Frontal cortex (tissue), 4 donors: Measurements from ENCODE around the gene FKBP9. TPM values are rescaled to one million over a fixed set of nuclear protein-coding genes. Genes with fewer than 3 reads are reported as not detected.
A peak's percentile ranks its signal among the peaks of the same experiment; 100 is the strongest.
"Not testable (repeated sequence)": the region's sequence is repeated elsewhere in the genome, so short reads cannot be mapped to it uniquely, and the experiment has no call there.

Source experiments
- DNase-seq, 2 donors: peaks; one replicate each; pipeline ENCODE4 v3.0.0; 2012; ENCODE audit warnings: low spot score in 2 of 2
- FAIRE-seq: peaks from 2 replicates; lab custom pipeline; 2012; peaks lifted over from hg19 to GRCh38; lab: Jason Lieb, UNC
- total RNA-seq: library from RNA; depleted of rRNA; stranded (reverse); fragments of >200 nt; gene quantifications from one replicate; pipeline ENCODE4 v1.2.3, GENCODE V29; 2014
- donor health status: control.
- donor health status: control.
- donor health status: control.

FKBP9 gene
- total RNA-seq, 1 donor from 2014 or later, result 42.8 TPM

DNA sequence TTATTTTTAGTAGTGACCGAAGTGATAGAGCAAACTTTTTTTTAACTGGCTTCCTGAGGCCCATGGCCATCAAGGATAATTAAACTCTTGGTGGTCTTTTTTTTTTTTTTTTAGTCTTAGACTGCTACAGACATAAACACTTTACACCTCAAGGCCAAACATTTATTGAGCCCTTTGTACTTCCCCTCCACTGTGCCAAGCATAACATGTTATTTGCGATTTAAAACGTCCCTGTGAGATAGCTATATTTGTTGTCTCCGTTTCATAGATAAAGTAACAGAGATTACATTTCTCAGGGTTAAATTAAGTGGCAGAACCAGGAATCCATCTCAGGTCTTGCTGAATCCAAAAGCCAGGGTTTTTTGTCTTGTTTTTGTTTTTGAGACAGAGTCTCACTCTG, 42.1 kb downstream of the FKBP9 start:
- FAIRE-seq, result not testable (repeated sequence)

DNA sequence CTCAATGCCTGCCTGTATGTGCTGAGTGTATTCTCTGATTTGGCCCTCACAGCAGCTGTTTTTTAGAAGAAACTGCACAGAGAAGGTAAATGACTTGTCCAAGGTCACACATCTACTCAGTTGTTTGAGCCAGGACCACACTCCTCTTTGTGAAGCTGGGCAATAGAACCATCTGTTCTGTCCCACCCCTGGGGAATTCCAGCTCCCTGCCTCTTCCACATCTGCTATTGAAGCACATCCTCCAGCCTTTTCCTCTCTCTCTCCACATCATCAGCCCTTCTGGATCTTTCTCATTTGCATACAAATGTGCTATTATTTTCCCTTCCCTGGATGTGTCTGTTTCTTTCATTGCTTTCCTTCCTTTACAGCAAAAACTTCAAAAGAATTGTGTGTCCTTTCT, 45.9 kb downstream of the FKBP9 start:
- DNase-seq, FAIRE-seq: not testable (repeated sequence)

More for the DNA sequence above, 42.1 kb downstream of the FKBP9 start:
- DNase-seq, result not testable (repeated sequence)

DNA sequence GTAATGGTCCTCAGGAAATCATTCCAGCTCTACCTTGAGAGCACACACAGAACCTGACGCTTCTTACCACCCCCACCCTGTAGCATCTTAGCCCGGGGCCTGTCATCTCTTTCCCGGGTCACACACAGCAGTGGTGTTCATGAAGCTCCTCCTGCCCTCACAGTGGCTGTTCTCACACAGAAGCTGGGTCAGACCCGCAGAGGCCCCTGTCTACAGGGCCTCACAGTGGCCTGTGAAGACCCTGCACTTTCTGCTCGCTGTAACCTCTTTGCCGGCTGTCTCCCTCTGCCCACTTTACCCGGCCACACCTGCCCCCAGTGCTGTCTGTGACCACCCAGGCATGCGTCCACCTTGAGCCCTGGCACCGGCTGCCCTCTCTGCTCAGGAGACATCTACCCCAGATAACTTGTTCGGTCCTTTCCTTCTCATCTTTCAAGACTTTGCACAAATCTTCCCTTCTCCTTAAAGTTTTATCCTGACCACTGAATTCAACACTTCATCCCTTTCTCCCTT, 46.9 kb downstream of the FKBP9 start:
- not testable (repeated sequence) for FAIRE-seq, DNase-seq

DNA sequence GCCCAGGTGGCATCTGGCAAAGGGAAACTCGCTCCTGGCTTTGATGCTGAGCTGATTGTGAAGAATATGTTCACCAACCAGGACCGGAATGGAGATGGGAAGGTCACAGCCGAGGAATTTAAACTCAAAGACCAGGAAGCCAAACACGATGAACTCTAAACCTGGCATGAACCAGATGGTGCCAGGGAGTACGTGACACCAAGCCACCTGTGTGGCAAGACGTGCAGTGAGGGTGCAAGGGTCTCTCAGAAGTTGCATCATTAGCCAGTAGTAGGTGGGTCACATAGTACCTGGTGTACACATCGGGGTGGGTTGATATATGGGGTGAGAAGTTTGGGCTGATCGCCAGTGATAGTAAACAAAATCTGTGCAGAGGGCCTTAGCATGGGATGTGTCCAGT, 48.0 kb downstream of the FKBP9 start:
- FAIRE-seq, DNase-seq: not testable (repeated sequence)

DNA sequence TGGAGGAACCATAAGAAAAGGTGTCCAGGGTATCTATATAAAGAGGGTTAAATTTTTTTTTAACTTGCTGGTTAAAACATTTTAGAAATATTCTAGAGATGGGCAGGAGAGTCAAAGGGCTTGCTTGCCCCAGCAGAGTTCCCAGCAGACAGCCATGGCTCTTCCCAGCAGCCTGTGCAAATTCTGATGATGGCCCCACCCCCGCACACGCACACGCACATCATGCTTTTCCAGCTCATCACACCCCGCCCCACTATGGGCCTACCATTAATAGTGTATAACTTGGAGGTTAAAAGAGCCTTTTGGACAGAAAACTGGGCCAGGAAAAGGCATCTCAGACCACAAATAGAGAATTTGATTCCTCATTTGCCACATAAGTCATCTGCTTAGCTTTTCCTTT, 48.5 kb downstream of the FKBP9 start:
- not testable (repeated sequence) for FAIRE-seq, DNase-seq

DNA sequence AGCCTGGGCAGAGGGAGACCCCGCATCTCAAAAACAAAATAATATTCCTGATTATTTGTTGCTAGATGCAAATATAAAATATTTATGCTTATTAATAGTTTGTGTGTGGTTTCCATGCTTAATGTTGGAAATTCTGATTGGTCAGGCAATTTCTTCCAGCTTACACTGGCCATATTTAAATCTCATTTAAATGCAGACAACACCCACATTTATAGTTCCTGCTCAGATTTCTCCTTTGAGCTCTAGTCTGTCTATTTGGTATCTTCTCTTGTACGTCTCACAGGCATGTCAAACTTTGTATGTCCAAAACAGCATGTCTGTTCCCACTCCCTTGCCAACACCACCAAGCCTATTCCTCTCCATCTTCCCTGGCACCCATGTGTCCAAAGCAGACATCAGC, 52.5 kb downstream of the FKBP9 start:
- FAIRE-seq (no peak), DNase-seq (no peak)

DNA sequence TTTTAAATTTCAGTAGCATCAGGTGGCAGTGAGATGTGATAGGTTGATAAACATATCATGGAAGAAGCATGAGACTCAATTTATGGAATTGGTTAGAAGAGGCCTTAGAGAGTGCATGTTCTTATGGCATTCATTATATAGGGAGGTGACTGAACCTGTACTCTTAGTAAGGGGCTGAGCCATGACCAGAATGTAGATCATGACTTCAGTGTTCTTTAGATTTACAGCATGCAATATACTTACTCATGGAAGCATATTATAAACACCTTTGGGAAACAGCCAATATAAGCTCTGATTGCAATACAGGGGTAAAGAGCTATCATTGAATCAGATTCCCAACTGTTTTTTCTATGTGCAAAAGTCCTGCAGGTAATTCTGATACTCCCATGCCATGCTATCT, 55.1 kb downstream of the FKBP9 start:
- FAIRE-seq (no peak), DNase-seq (no peak)

DNA sequence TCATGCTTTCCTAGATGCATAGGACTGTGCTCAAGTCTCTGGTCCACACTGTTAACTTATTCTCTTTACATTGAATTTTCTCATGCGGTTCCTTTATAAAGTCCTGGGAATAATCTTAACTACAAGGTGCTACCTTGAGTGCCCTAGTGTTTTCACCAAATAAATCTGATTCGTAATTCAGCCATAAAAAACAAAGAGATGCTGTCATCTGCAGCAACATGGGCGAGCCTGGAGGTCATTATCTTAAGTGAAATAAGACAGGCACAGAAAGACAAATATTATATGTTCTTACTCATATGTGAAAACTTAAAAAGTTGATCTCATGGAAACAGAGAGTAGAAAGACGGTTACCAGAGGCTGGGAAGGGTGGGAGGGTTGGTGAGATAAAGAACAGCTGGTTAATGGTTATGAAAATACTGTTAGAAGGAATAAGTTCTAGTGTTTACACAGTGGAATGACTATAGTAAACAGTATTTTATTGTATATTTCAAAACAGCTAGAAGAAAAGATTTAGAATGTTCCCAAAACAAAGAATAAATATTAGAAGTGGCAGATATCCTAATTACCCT, 67.0 kb downstream of the FKBP9 start:
- DNase-seq (no peak), FAIRE-seq (no peak)

DNA sequence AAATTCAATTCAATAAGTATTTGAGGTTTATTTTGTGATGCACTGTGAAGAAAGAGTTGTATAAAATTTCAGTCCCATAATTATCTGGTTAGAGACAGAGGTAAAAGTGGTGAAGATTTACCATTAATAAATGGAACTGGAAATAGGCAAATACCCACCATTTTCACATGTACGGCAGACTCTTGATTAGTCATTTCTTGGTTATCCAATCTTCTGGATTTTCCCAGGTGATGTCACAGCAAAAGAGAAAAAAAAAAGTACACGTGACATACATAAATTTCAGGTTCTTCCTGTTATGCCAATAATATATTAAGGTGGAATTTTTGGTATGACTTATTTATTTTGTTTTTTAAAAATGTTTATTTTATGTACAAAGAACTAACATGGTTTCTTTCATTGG, 78.5 kb downstream of the FKBP9 start:
- no peak for FAIRE-seq
- DNase-seq, result no peak

DNA sequence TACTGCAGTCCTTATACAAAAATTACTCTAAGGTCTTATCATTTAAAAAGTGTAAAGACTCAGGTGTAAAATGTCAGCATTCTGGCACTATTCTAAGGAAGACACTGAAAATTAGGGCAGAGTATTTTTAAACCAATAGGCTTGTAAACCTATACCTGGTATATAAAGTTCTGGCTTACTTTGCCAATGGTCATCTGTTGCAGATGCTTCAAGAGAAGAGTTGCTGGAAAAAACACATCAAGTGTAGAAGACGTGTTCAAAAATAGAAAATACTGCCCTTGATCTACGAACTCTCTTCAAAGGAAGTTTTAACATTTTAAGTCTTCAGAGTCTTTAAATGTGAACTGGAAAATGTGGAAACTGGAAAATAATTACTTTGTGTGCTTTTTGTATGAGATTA, 81.4 kb downstream of the FKBP9 start:
- no peak for DNase-seq
- no peak for FAIRE-seq

DNA sequence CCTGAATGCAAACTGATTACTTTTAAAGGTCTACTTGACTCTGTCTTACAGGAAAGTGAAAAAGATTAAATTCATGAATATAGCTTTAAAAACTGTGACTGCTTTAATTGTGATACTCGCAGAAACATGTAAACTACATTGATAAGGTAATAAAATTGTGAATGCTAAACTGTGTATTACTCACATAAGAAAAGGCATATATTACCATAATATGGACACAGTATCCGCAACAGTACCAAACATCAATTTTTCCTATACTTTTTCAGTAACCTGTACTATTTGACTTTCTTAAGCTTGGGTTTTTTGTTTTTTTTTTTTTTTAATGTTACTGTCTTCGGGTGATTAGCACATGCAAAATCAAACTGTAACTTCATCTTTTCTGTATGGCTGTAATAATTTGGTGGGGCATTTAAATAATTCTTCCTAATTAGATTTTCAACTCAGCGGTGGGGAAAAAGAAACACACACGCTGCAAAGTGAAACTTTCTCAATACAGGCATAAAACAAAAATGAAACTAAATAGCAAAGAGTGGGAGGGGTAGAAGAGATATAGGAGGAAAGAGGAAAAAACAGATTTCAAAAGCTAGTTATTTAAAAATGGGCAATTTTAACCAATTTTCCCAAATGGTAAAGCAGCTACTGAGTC, 82.1 kb downstream of the FKBP9 start:
- peak; percentile 30 for FAIRE-seq

DNA sequence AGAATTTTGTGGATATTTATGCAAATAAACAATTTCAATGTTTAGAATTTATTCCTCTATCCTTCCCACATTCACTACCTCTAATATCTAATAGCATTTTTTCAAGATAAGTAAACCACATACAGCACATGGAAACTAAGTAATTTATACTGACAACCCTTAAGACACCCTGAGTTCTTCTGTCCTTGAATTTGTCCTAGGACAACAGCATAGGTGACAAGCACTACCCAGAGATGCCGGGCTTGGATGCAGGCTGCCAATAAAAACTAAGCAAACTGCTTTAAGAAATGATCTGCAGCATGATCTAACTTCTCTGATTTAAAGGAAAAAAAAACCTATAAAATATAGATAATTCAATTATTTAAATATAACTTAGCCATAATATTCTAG, 82.7 kb downstream of the FKBP9 start:
- DNase-seq (no peak), FAIRE-seq (no peak)

More for the DNA sequence above, 82.1 kb downstream of the FKBP9 start:
- no peak for DNase-seq

DNA sequence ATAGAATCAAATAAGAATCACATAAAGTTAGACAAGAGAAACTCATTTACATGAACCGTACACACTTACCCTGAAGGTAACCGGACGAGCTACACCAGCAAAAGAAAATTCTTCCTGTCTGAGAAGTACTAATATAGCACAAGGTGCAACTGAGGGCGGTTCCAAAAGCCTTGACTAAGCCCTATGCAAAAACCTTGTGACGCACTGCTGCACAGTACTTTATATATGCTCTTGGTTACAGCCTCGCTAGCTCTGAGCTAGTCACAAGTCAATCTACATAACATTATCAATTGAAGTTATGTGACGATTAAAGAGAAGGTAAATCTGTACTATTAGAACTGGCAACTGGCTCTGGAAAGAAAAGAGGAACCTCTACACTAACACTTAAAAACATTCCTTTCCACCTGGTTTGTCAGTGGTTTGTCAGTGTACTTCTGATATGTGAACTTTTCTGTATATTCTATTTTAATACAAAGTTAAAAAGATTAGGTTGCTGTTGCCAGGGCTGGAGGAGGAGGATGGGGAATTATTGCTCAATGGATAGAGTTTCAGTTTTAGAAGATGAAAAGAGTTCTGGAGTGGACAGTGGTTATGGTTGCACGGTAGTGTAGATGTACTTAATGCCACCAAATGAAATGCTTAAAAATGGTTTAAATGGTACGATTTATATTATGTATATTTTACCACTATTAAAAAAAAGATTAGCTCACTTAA, 83.7 kb downstream of the FKBP9 start:
- DNase-seq, result no peak
- FAIRE-seq, result no peak

DNA sequence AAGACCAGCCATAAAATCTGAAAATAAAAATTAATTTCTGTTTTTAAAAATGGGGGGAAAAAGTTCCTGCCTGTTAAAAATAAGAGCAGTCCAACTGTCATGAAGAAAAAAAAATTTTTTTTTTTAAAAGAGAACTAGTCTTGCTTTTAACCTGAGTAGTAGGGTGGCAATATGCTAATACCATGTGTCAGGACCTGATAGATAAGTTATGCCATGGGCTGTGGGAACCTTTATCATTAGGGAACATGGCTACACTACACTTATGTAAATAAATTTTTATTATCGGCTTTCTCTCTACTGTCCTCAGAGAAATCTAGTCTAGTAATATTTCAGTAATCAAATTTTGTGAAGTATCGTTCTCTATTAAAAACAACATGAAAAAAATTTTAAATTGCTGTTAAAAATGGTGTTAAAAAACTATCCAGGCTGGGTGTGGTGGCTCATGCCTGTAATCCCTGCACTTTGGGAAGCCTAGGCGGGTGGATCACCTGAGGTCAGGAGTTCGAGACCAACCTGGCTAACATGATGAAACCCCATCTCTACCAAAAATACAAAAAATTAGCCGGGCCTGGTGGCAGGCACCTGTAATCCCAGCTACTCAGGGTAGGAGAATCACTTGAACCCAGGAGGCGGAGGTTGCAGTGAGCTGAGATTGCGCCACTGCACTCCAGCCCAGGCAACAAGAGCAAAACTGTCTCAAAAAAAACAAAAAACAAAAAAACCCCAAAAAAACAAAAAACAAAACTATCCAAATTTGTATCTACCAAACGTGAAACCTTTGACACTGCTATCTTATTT, 84.6 kb downstream of the FKBP9 start:
- DNase-seq (no peak), FAIRE-seq (no peak)

DNA sequence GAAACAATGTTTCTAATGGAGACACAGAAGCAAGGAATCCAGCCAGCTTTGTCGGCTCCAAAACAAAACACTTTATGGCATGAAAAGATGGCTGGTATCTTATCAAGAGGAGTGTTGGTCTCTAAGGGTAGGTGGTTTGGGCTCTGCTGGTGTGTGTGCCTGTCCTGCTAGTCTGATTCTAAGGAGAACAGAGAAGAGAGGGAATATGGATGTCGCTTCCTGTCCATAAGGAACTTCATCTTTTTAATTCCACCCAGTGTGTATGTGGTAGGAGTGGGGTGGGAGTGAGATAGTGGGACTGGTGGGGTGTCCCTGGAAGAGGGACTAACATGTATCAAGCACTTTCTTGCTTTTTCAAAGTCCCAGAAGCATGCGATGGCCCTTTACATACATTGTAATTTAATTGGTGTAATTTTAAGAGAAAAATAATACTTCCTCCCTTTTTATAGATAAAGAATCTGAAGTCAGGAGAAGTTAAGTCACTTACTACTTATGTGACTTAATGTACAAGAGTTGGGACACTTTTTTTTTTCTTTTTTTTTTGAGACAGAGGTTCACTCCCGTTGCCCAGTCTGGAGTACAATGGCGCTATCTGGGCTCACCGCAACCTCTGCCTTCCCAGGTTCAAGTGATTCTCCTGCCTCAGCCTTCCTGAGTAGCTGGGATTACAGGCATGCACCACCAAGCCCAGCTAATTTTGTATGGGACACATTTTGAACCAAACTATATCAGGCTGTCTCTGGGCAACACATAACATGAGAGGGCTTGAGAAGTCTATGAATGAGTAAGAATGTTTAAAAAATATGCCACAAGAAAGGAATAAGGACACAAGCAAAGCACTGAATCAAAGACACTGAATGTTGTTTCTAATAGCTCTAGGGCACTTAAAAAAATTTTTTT, 86.5 kb downstream of the FKBP9 start:
- no peak for DNase-seq
- no peak for FAIRE-seq

DNA sequence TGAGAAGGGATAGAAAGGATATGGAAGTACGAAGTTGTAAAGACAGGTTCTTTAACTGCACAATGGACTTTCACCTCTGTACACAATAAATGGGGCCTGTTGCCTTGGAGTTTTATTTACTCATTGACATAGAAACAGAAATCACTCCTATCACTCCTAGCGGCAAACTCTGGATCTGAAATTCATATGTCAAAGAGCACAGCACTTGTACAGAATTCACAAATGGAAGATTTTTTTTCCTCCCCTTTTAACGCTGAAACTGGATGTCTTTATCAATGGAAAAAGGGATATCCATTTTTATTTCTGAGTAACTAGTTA, 87.1 kb downstream of the FKBP9 start:
- FAIRE-seq, result no peak
- DNase-seq, result no peak

DNA sequence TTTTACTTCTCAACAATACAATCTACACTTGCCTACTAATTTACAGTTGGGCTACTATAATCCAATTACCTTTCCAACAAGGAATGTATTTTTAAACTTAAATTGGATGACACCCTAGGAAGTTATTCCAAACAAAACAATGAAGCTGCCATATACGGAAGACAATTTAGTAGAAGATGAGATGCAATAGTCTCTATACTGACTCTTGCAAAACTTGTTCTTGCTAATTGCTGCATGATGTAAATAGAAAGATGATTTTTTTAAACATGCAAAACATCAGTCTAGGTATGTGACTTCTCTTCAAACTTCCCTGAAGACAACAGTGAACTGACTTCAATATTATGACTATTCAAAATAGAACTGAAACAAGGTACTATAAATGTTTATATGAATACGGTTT, 87.7 kb downstream of the FKBP9 start:
- FAIRE-seq (no peak), DNase-seq (no peak)

DNA sequence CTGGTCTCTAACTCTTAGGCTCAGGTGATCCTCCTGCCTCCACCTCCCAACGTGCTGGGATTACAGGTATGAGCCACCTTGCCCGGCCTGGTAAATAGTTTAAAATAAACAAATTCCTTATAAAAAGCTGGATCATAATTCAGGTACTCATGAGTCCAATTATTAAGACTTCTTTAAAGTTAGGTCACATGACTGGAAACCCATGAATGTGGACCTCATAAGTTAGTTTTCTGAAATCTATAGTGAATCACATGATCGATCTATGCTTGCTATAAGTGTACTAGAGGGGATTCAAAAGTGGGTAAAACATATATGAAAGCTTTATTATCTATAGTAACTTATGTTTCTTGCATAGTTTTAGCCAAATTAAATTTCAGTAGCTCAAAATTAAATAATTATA, 91.0 kb downstream of the FKBP9 start:
- no peak for FAIRE-seq
- no peak for DNase-seq

DNA sequence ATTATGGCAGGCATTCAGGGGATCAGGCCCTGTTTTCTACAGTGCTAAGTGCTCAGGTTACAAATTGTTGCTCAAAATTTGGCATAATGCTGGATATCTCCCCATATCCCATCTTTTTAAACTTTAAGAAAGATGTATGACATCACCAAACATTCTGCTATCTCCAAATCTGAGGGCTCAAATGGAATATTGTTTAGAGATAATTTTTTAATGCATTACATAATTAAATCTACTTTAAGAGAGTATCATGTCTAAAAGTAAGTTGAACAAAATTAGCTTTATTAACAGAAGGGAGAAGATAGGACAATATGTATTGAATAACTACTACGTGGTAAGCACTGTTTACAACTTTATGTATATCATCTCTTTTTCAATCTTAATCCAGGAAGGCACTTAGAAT, 91.5 kb downstream of the FKBP9 start:
- DNase-seq (no peak), FAIRE-seq (no peak)
